MM.1S (cell line): ENCODE data around the gene AUTS2.

Experiments
- DNase-seq: peaks from one replicate; pipeline ENCODE4 v3.0.0-alpha.2; 2015
- H2AFZ ChIP-seq: fragments of 300-600 bp; sonication (generic); 2 replicates; pipeline ENCODE4 v1.6.0; 2016; ENCODE audit warnings: antibody characterized with exemption, low read length
- H3F3A ChIP-seq: fragments of 300-600 bp; sonication (generic); 2 replicates; pipeline ENCODE4 v1.6.1; 2016; ENCODE audit warnings: mild to moderate bottlenecking, antibody characterized with exemption, low read length, moderate library complexity, mixed read lengths; ENCODE audit not compliant: insufficient read depth
- H3K27ac ChIP-seq: fragments of 300-600 bp; sonication (generic); 2 replicates; pipeline ENCODE4 v1.5.1; 2016; ENCODE audit warnings: mild to moderate bottlenecking, low read length
- H3K27me3 ChIP-seq: fragments of 300-600 bp; sonication (generic); replicated peaks from 2 replicates; pipeline ENCODE4 v1.6.0; 2016; ENCODE audit warnings: low read length; ENCODE audit not compliant: insufficient read depth
- H3K36me3 ChIP-seq: fragments of 300-600 bp; sonication (generic); replicated peaks from 2 replicates; pipeline ENCODE4 v1.6.1; 2016; ENCODE audit warnings: mild to moderate bottlenecking, low read length, mixed read lengths; ENCODE audit not compliant: insufficient read depth
- H3K4me1 ChIP-seq: fragments of 300-600 bp; sonication (generic); 2 replicates; pipeline ENCODE4 v1.6.1; 2016; ENCODE audit warnings: low read length, mixed read lengths
- H3K4me2 ChIP-seq: fragments of 300-600 bp; sonication (generic); 2 replicates; pipeline ENCODE4 v1.6.0; 2016; ENCODE audit warnings: low read depth, low read length
- H3K4me3 ChIP-seq: fragments of 300-600 bp; sonication (generic); 2 replicates; pipeline ENCODE4 v1.5.1; 2016; ENCODE audit warnings: low read length, mixed read lengths
- H3K79me2 ChIP-seq: fragments of 300-600 bp; sonication (generic); 2 replicates; pipeline ENCODE4 v1.6.1; 2016; ENCODE audit warnings: mixed run types, low read length, mixed read lengths
- H3K9ac ChIP-seq: fragments of 300-600 bp; sonication (generic); 2 replicates; pipeline ENCODE4 v1.6.1; 2016; ENCODE audit warnings: low read length, mixed read lengths
- H3K9me2 ChIP-seq: fragments of 300-600 bp; sonication (generic); replicated peaks from 2 replicates; pipeline ENCODE4 v1.6.1; 2016; ENCODE audit warnings: mild to moderate bottlenecking, low read length, mixed read lengths; ENCODE audit not compliant: insufficient read depth
- H3K9me3 ChIP-seq: fragments of 300-600 bp; sonication (generic); replicated peaks from 2 replicates; pipeline ENCODE4 v1.6.1; 2016; ENCODE audit warnings: mild to moderate bottlenecking, low read length, mixed read lengths; ENCODE audit not compliant: insufficient read depth
- H4K20me1 ChIP-seq: fragments of 300-600 bp; sonication (generic); 2 replicates; pipeline ENCODE4 v1.6.1; 2016; ENCODE audit warnings: mild to moderate bottlenecking, low read length, moderate library complexity, mixed read lengths; ENCODE audit not compliant: insufficient read depth
- EZH2 ChIP-seq: fragments of 300-600 bp; sonication (generic); optimal IDR thresholded peaks from 2 replicates; pipeline ENCODE3; 2017; ENCODE audit warnings: low read depth, mild to moderate bottlenecking, antibody characterized with exemption, low read length, mixed read lengths
- EZH2phosphoT487 ChIP-seq: fragments of 300-600 bp; sonication (generic); IDR thresholded peaks from 2 replicates; pipeline ENCODE4 v1.6.1; 2018; ENCODE audit warnings: antibody characterized with exemption, low read length
- TF ChIP-seq, protein P1 (sequence below): fragments of 300-600 bp; sonication (generic); IDR thresholded peaks from 2 replicates; pipeline ENCODE4 v1.5.1; 2016; ENCODE audit warnings: antibody characterized with exemption, low read length, mixed read lengths

Gene AUTS2

DNA sequence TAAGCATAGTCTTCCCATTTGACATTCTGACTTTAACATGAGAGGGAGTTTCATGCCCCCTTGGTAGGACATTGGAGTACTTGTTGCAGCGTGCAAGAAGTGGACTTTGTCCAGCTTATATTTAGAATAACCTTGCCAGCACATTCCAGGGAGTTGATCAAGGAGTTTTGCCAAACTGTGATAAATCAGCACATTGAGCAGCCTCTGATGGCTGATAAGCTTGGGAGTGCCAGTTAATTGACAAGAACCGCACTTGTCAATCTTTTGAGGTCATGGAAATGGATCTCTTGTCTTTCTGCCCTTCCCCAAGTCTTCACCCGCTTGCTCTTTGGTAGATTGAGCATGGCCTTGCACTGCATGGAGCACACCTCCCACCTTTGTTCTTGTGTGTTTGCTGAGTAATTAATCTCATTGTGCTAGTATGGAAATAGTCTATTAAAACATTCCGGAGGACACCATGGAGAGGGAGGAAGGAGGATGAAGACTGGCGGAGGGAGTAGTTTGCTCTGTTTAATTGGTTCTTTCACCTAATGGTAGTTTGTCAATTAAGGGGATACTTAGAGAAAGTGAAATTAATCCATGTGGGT, 865.2 kb downstream of the AUTS2 start:
- no peak for DNase-seq
- no peak overlapping the region for H3K27ac ChIP-seq
- no peaks in the 10 kb centered on the region for H4K20me1 ChIP-seq
- H3K9ac ChIP-seq: no peak overlapping the region
- H3K4me2 ChIP-seq: no peak overlapping the region
- no peaks in the 10 kb centered on the region for H3F3A ChIP-seq
- H3K79me2 ChIP-seq: no peaks in the 10 kb centered on the region
- no peaks in the 10 kb centered on the region for H3K9me2 ChIP-seq
- no peaks in the 10 kb centered on the region for H3K4me1 ChIP-seq
- no peaks in the 10 kb centered on the region for H3K27me3 ChIP-seq
- no peaks in the 10 kb centered on the region for H3K9me3 ChIP-seq
- H2AFZ ChIP-seq: no peak overlapping the region
- no peaks in the 10 kb centered on the region for H3K36me3 ChIP-seq
- no peak for TF ChIP-seq EZH2phosphoT487
- TF ChIP-seq, protein P1, sequence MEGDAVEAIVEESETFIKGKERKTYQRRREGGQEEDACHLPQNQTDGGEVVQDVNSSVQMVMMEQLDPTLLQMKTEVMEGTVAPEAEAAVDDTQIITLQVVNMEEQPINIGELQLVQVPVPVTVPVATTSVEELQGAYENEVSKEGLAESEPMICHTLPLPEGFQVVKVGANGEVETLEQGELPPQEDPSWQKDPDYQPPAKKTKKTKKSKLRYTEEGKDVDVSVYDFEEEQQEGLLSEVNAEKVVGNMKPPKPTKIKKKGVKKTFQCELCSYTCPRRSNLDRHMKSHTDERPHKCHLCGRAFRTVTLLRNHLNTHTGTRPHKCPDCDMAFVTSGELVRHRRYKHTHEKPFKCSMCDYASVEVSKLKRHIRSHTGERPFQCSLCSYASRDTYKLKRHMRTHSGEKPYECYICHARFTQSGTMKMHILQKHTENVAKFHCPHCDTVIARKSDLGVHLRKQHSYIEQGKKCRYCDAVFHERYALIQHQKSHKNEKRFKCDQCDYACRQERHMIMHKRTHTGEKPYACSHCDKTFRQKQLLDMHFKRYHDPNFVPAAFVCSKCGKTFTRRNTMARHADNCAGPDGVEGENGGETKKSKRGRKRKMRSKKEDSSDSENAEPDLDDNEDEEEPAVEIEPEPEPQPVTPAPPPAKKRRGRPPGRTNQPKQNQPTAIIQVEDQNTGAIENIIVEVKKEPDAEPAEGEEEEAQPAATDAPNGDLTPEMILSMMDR: no peak
- TF ChIP-seq EZH2: no peak
- H3K4me3 ChIP-seq: no peak overlapping the region

DNA sequence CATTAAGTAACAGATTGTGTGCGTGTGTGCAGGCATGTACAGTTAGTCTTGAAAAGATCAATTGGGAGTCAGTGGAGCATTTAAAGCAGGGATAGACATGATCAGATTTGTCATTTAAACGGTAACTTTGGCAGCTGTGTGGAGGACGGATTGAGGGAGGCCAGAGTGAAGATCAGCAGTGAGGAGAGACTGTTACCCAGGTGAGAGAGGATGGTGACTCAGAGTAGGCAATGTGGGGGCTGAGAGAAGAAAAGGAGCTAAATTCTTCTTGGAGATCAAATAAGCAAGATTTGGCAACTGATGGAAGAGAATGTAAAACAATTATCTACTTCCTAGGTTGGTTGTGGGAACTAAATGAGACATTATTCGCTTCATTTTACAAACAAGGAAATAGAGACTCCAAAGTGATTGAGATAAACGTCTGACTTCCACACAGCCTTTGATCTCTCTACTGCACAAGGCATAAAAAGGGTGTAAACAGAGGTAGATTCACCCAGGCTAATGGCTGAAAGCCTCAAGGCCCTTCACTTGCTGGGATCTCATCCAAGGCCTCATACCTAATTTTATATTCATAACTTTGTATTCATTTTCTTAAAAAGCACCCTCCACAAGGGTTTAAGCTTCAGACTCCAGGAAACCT, 868.6 kb downstream of the AUTS2 start:
- no peaks in the 10 kb centered on the region for H3K27me3 ChIP-seq
- no peak overlapping the region for H3K27ac ChIP-seq
- H3K9me3 ChIP-seq: no peaks in the 10 kb centered on the region
- no peak overlapping the region for H3K4me2 ChIP-seq
- no peaks in the 10 kb centered on the region for H3F3A ChIP-seq
- no peaks in the 10 kb centered on the region for H3K79me2 ChIP-seq
- H3K9me2 ChIP-seq: no peaks in the 10 kb centered on the region
- no peaks in the 10 kb centered on the region for H3K4me1 ChIP-seq
- H2AFZ ChIP-seq: no peak overlapping the region
- no peaks in the 10 kb centered on the region for H4K20me1 ChIP-seq
- DNase-seq: no peak
- no peaks in the 10 kb centered on the region for H3K36me3 ChIP-seq
- TF ChIP-seq, protein P1: no peak
- TF ChIP-seq EZH2phosphoT487: no peak
- no peak for TF ChIP-seq EZH2
- H3K9ac ChIP-seq: no peak overlapping the region
- H3K4me3 ChIP-seq: no peak overlapping the region

DNA sequence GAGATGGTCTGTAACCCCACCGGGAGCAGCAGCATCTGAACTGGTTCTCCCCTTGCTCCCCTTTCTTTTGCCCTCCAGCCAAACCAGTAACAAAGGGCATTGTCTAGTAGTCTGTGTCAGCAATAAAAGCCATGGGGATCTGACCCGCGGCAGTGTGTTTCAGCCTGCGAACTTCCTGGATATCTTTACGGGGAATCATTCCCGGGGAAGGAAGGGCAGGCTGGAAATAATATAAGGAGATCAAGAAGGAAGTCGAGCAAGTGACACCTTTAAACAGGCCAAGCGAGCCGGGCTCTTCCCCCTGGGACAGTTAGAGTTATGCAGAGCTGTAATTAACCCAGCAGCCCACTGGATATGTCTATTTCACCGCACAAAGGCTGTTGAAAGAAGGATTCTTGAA, 872.5 kb downstream of the AUTS2 start:
- H3K4me2 ChIP-seq: no peak overlapping the region
- H3K9me3 ChIP-seq: no peaks in the 10 kb centered on the region
- H3K4me1 ChIP-seq: no peaks in the 10 kb centered on the region
- TF ChIP-seq EZH2phosphoT487: no peak
- TF ChIP-seq EZH2: no peak
- TF ChIP-seq, protein P1: no peak
- H3K79me2 ChIP-seq: no peaks in the 10 kb centered on the region
- H3F3A ChIP-seq: no peaks in the 10 kb centered on the region
- no peak overlapping the region for H3K27ac ChIP-seq
- no peak overlapping the region for H3K9ac ChIP-seq
- no peak for DNase-seq
- H3K9me2 ChIP-seq: no peaks in the 10 kb centered on the region
- H3K36me3 ChIP-seq: no peaks in the 10 kb centered on the region
- no peak overlapping the region for H3K4me3 ChIP-seq
- no peak overlapping the region for H2AFZ ChIP-seq
- no peaks in the 10 kb centered on the region for H3K27me3 ChIP-seq
- no peaks in the 10 kb centered on the region for H4K20me1 ChIP-seq
